ENCODE measurements around the gene ATXN7L1. TPM values are rescaled to one million over a fixed set of nuclear protein-coding genes. Genes with fewer than 3 reads are reported as not detected.

ATXN7L1 gene
- total and polyA plus RNA-seq, 4 donors, result 4.2 to 22.5 (median 8.5) TPM

DNA sequence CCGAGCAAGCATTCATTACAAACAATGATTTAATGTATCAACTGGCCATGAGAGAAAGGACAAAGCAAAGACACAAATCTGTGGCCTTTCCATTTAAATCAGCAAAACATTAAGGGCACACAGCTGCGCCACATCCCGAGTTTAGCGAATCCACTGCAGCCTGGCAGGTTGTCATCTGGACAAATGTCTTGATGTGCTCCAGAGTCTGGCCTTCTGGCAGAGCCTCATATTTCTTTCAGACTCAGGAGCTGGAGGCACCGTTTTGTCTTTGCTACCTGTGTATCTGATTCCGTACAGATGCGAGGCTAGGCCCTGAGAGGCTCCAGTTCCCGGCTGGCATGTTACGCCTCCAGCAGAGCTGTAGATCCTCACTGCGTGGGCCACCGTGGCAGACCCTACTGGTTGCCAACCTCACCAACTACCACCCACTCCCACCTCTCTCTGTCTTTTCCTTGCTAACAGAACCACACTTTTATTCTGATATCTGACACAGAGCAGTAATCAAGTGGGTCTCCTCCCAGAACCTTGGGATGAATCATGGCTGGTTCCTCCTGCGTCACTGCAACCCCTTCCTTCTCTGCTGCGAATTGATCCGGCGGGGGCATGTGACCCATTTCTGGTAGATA is 254.2 kb downstream of the ATXN7L1 start:
- WGBS, 2 donors, result 93% methylated on average over 15 of the region's 15 CpGs
- Histone ChIP-seq H3K9ac (ENCODE audit: insufficient read depth in 1 of 2, low read length in 2 of 2) (no peak overlapping the region), H3K36me3 (ENCODE audit: control insufficient read depth in 4 of 4, insufficient read depth in 4 of 4, low read length in 4 of 4) (peaks cover 0 to 28% (median 21%) of the 10 kb centered on the region in 4 donors), H3K9me3 (ENCODE audit: control insufficient read depth in 4 of 4, insufficient read depth in 3 of 4, low read length in 3 of 4) (peaks cover 0 to 3% (median 1%) of the 10 kb centered on the region in 4 donors), H3K4me1 (ENCODE audit: control insufficient read depth in 5 of 5, insufficient read depth in 5 of 5, low read length in 5 of 5) (peaks cover 0 to 19% (median 3%) of the 10 kb centered on the region in 5 donors), H3K27ac (ENCODE audit: low read depth in 1 of 2, low read length in 1 of 2) (no peak overlapping the region), H3K27me3 (ENCODE audit: control insufficient read depth in 3 of 3, insufficient read depth in 3 of 3, low read length in 2 of 3) (no peaks in the 10 kb centered on the region), H3K4me3 (no peak overlapping the region)
- DNase-seq, result no peak
- TF ChIP-seq, protein P1, sequence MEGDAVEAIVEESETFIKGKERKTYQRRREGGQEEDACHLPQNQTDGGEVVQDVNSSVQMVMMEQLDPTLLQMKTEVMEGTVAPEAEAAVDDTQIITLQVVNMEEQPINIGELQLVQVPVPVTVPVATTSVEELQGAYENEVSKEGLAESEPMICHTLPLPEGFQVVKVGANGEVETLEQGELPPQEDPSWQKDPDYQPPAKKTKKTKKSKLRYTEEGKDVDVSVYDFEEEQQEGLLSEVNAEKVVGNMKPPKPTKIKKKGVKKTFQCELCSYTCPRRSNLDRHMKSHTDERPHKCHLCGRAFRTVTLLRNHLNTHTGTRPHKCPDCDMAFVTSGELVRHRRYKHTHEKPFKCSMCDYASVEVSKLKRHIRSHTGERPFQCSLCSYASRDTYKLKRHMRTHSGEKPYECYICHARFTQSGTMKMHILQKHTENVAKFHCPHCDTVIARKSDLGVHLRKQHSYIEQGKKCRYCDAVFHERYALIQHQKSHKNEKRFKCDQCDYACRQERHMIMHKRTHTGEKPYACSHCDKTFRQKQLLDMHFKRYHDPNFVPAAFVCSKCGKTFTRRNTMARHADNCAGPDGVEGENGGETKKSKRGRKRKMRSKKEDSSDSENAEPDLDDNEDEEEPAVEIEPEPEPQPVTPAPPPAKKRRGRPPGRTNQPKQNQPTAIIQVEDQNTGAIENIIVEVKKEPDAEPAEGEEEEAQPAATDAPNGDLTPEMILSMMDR (IDR thresholded peaks at IDR 0.05; ENCODE audit: control extremely low read depth, extremely low read depth), result no peak
- no peak for ATAC-seq (ENCODE audit: insufficient read depth, low FRiP score)

DNA sequence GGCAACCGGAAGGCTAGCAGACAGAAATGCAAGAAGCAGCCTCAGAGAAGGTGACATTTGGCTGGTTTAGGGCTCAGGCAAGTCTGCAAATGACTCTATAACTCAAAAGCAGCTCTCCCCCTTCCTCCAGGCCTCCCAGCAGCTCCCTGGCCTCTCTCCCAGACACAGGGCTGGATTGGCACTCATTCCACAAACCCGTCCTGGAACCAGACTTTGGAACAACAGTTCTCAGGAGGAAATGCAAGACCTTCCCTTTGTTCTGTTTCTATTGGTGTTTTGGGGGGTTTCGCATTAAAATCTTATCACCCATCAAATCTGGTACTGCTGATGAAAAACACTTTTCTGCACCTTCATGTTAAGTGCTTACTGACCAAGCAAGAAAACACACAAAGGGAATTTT is 254.8 kb downstream of the ATXN7L1 start:
- no peaks in the 10 kb centered on the region for H3K27me3 ChIP-seq (ENCODE audit: control insufficient read depth in 3 of 3, insufficient read depth in 3 of 3, low read length in 2 of 3)

DNA sequence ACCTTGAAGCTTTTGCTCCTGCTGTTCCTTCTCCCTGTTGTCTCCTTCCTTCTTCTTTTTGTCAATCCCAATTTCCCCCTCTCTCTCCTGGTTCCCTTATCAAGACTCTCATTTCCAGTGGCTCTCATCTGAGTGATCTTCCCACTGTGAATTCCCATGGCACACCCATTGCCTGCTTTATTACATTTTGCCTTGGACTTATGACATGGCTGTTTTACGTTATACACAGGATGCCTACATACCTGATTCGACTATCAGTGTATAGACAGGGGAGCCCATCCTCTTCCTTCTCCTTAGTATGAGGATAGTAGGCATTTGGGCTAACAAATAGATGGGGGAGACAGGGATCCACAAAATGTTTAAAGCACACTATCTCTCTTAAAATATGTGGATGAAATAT is 255.2 kb downstream of the ATXN7L1 start:
- peaks cover 0 to 3% (median under 1%) of the 10 kb centered on the region in 4 donors for H3K9me3 ChIP-seq (ENCODE audit: control insufficient read depth in 4 of 4, insufficient read depth in 3 of 4, low read length in 3 of 4)
- DNase-seq, result no peak
- H3K4me1 ChIP-seq (ENCODE audit: control insufficient read depth in 5 of 5, insufficient read depth in 5 of 5, low read length in 5 of 5), result peaks cover 0 to 19% (median 3%) of the 10 kb centered on the region in 5 donors
- H3K9ac ChIP-seq (ENCODE audit: insufficient read depth in 1 of 2, low read length in 2 of 2), result no peak overlapping the region
- H3K27ac ChIP-seq (ENCODE audit: low read depth in 1 of 2, low read length in 1 of 2), result no peak overlapping the region
- no peaks in the 10 kb centered on the region for H3K27me3 ChIP-seq (ENCODE audit: control insufficient read depth in 3 of 3, insufficient read depth in 3 of 3, low read length in 2 of 3)
- WGBS, 2 donors, result 42 to 43% methylated on average over 2 of the region's 2 CpGs
- TF ChIP-seq, protein P1 (IDR thresholded peaks at IDR 0.05; ENCODE audit: control extremely low read depth, extremely low read depth), result no peak
- H3K4me3 ChIP-seq, result no peak overlapping the region
- H3K36me3 ChIP-seq (ENCODE audit: control insufficient read depth in 4 of 4, insufficient read depth in 4 of 4, low read length in 4 of 4), result peaks cover 0 to 28% (median 23%) of the 10 kb centered on the region in 4 donors
- ATAC-seq (ENCODE audit: insufficient read depth, low FRiP score), result no peak

More for the DNA sequence above, 254.8 kb downstream of the ATXN7L1 start:
- Histone ChIP-seq H3K9ac (ENCODE audit: insufficient read depth in 1 of 2, low read length in 2 of 2) (no peak overlapping the region), H3K27ac (ENCODE audit: low read depth in 1 of 2, low read length in 1 of 2) (no peak overlapping the region), H3K36me3 (ENCODE audit: control insufficient read depth in 4 of 4, insufficient read depth in 4 of 4, low read length in 4 of 4) (peaks cover 0 to 28% (median 21%) of the 10 kb centered on the region in 4 donors), H3K9me3 (ENCODE audit: control insufficient read depth in 4 of 4, insufficient read depth in 3 of 4, low read length in 3 of 4) (peaks cover 0 to 3% (median 1%) of the 10 kb centered on the region in 4 donors), H3K4me3 (no peak overlapping the region), H3K4me1 (ENCODE audit: control insufficient read depth in 5 of 5, insufficient read depth in 5 of 5, low read length in 5 of 5) (peaks cover 0 to 19% (median 3%) of the 10 kb centered on the region in 5 donors)
- TF ChIP-seq, protein P1 (IDR thresholded peaks at IDR 0.05; ENCODE audit: control extremely low read depth, extremely low read depth), result no peak
- DNase-seq, result peak; percentile 79 to 91 (median 84)
- no peak for ATAC-seq (ENCODE audit: insufficient read depth, low FRiP score)
- 78 to 82% methylated on average over 3 of the region's 3 CpGs for WGBS, 2 donors

Measured in lung (tissue), 12 donors.